Caco-2 (cell line): ENCODE results near the gene FCAR. TPM values are rescaled to one million over a fixed set of nuclear protein-coding genes. Genes with fewer than 3 reads are reported as not detected.
"Not testable (repeated sequence)": the region's sequence is repeated elsewhere in the genome, so short reads cannot be mapped to it uniquely, and the experiment has no call there.

Source experiments
- BruUV-seq: library from RNA; stranded (reverse); fragments of 400-500 nt; replicated peaks from 2 replicates; lab custom pipeline; 2021; lab: Mats Ljungman, UMichigan
- CTCF ChIA-PET: fragments of 300-600 bp; sonication (Branson Sonifier 250); formaldehyde crosslinking; loops from one replicate; lab custom pipeline; 2022; ENCODE audit warnings: antibody characterized with exemption; lab: Charles Lee
- POLR2A ChIA-PET: fragments of 300-600 bp; sonication (Branson Sonifier 250); formaldehyde crosslinking; loops from one replicate; lab custom pipeline; 2022; ENCODE audit warnings: antibody characterized with exemption; lab: Charles Lee
- DNase-seq, 2 experiments: peaks; one replicate each; pipeline versions ENCODE4 v3.0.0 to v3.0.0-alpha.2; 2020 to 2022
- H3K27me3 ChIP-seq: replicated peaks from 2 replicates; pipeline ENCODE4 v1.6.0; 2011; ENCODE audit warnings: low read length; ENCODE audit not compliant: control insufficient read depth, insufficient read depth
- H3K36me3 ChIP-seq: 2 replicates; pipeline ENCODE4 v1.5.1; 2011; ENCODE audit warnings: low read length; ENCODE audit not compliant: control insufficient read depth, insufficient read depth
- H3K4me1 ChIP-seq: fragments of 250-450 bp; sonication (Bioruptor Pico); 2 replicates; pipeline ENCODE4 v1.5.1; 2020; ENCODE audit warnings: mild to moderate bottlenecking
- H3K4me3 ChIP-seq: 2 replicates; pipeline ENCODE4 v1.5.1; 2011; ENCODE audit warnings: low read depth, mild to moderate bottlenecking, control low read depth, low read length
- H3K9me3 ChIP-seq: fragments of 250-450 bp; sonication (Bioruptor Pico); 2 replicates; pipeline ENCODE4 v1.5.1; 2020; ENCODE audit warnings: mild to moderate bottlenecking, moderate library complexity
- H3K27ac Mint-ChIP-seq: one replicate; pipeline ENCODE4 v1.8.0; 2022; ENCODE audit warnings: mixed read lengths; ENCODE audit not compliant: unreplicated experiment
- H3K27me3 Mint-ChIP-seq: one replicate; pipeline ENCODE4 v1.8.0; 2022; ENCODE audit warnings: mixed read lengths; ENCODE audit not compliant: insufficient read depth, unreplicated experiment
- H3K36me3 Mint-ChIP-seq: one replicate; pipeline ENCODE4 v1.8.0; 2022; ENCODE audit warnings: mild to moderate bottlenecking, mixed read lengths; ENCODE audit not compliant: insufficient read depth, unreplicated experiment
- H3K4me1 Mint-ChIP-seq: one replicate; pipeline ENCODE4 v1.8.0; 2022; ENCODE audit warnings: low read depth, mixed read lengths; ENCODE audit not compliant: unreplicated experiment
- H3K4me3 Mint-ChIP-seq: one replicate; pipeline ENCODE4 v1.8.0; 2022; ENCODE audit warnings: mild to moderate bottlenecking, moderate library complexity, mixed read lengths; ENCODE audit not compliant: unreplicated experiment
- H3K9me3 Mint-ChIP-seq: one replicate; pipeline ENCODE4 v1.8.0; 2022; ENCODE audit warnings: mixed read lengths; ENCODE audit not compliant: unreplicated experiment
- CTCF ChIP-seq, 2 experiments: fragments of 200-600 bp in 1 of 2; IDR thresholded peaks; 1 replicate in 1 of 2; 2 replicates in 1 of 2; pipeline versions ENCODE4 v1.5.1 to v1.8.0; 2011 to 2022; ENCODE audit warnings: antibody characterized with exemption in 1 of 2, control low read depth in 1 of 2, inconsistent platforms in 1 of 2, low read depth in 1 of 2, low read length in 1 of 2, mild to moderate bottlenecking in 1 of 2, moderate library complexity in 1 of 2; ENCODE audit not compliant: insufficient read depth in 1 of 2, severe bottlenecking in 1 of 2, unreplicated experiment in 1 of 2
- intact Hi-C: fragments of 100-400 bp; cut with micrococcal nuclease; formaldehyde crosslinking; loops from one replicate; pipeline ENCODE4 v1.10.0; 2022; ENCODE audit not compliant: unreplicated experiment
- total RNA-seq: library from RNA; stranded (reverse); gene quantifications from 2 replicates; pipeline ENCODE4 v1.2.3, GENCODE V29; 2022

The FCAR gene
- total RNA-seq, 1 experiment from 2014 or later: not detected

GRCh38 chr19:54902061-54902460, 28.0 kb downstream of the FCAR start:
- no peak overlapping the region for H3K4me3 ChIP-seq
- H3K36me3 Mint-ChIP-seq: no peaks in the 10 kb centered on the region
- H3K9me3 ChIP-seq: no peaks in the 10 kb centered on the region
- H3K4me1 ChIP-seq: no peaks in the 10 kb centered on the region
- H3K27me3 ChIP-seq: no peaks in the 10 kb centered on the region
- no TSS peak for BruUV-seq
- ChIA-PET CTCF (no interaction called here), POLR2A (no interaction called here)
- intact Hi-C loops: no loop called here
- no peak overlapping the region for H3K4me3 Mint-ChIP-seq
- peaks cover 10% of the 10 kb centered on the region for H3K9me3 Mint-ChIP-seq
- no peak for DNase-seq
- H3K27me3 Mint-ChIP-seq: peaks cover 3% of the 10 kb centered on the region
- H3K36me3 ChIP-seq: no peaks in the 10 kb centered on the region
- no peak for TF ChIP-seq CTCF (IDR thresholded peaks at IDR 0.05; ENCODE audit: insufficient read depth in 1 of 2, low read depth in 1 of 2, low read length in 1 of 2, severe bottlenecking in 1 of 2, unreplicated experiment in 1 of 2)
- no peak overlapping the region for H3K27ac Mint-ChIP-seq
- no peaks in the 10 kb centered on the region for H3K4me1 Mint-ChIP-seq

- H3K27me3 ChIP-seq: no peaks in the 10 kb centered on the region
- ChIA-PET CTCF (no interaction called here), POLR2A (no interaction called here)
- no peak for DNase-seq
- H3K36me3 ChIP-seq: no peaks in the 10 kb centered on the region
- TF ChIP-seq CTCF (IDR thresholded peaks at IDR 0.05; ENCODE audit: insufficient read depth in 1 of 2, low read depth in 1 of 2, low read length in 1 of 2, severe bottlenecking in 1 of 2, unreplicated experiment in 1 of 2): no peak
- Mint-ChIP-seq H3K4me1 (no peaks in the 10 kb centered on the region), H3K9me3 (peaks cover 10% of the 10 kb centered on the region), H3K36me3 (no peaks in the 10 kb centered on the region), H3K4me3 (no peak overlapping the region), H3K27me3 (peaks cover 3% of the 10 kb centered on the region), H3K27ac (no peak overlapping the region)
- no peaks in the 10 kb centered on the region for H3K9me3 ChIP-seq
- intact Hi-C loops: no loop called here
- H3K4me1 ChIP-seq: no peaks in the 10 kb centered on the region
- BruUV-seq: no TSS peak
- no peak overlapping the region for H3K4me3 ChIP-seq
These were observed 29.3 kb downstream of the FCAR start for GRCh38 chr19:54903303-54903702.

GRCh38 chr19:54904261-54904660, 30.2 kb downstream of the FCAR start:
- H3K4me1 ChIP-seq, H3K27me3 Mint-ChIP-seq, H3K27me3 ChIP-seq, intact Hi-C loops, H3K27ac Mint-ChIP-seq, H3K4me1 Mint-ChIP-seq, CTCF ChIA-PET, H3K4me3 Mint-ChIP-seq, DNase-seq, POLR2A ChIA-PET, H3K36me3 Mint-ChIP-seq, H3K9me3 Mint-ChIP-seq, H3K9me3 ChIP-seq, H3K36me3 ChIP-seq, BruUV-seq, H3K4me3 ChIP-seq: not testable (repeated sequence)

- Mint-ChIP-seq H3K36me3 (no peaks in the 10 kb centered on the region), H3K4me3 (no peak overlapping the region), H3K27me3 (no peaks in the 10 kb centered on the region), H3K4me1 (peaks cover under 1% of the 10 kb centered on the region), H3K9me3 (no peaks in the 10 kb centered on the region), H3K27ac (no peak overlapping the region)
- POLR2A ChIA-PET: no interaction called here
- H3K36me3 ChIP-seq: no peaks in the 10 kb centered on the region
- no peak for TF ChIP-seq CTCF (IDR thresholded peaks at IDR 0.05; ENCODE audit: insufficient read depth in 1 of 2, low read depth in 1 of 2, low read length in 1 of 2, severe bottlenecking in 1 of 2, unreplicated experiment in 1 of 2)
- BruUV-seq: no TSS peak
- DNase-seq: no peak
- no peaks in the 10 kb centered on the region for H3K27me3 ChIP-seq
- no peaks in the 10 kb centered on the region for H3K9me3 ChIP-seq
- CTCF ChIA-PET: no interaction called here
- intact Hi-C loops: no loop called here
- H3K4me3 ChIP-seq: no peak overlapping the region
- H3K4me1 ChIP-seq: no peaks in the 10 kb centered on the region
These were observed 31.4 kb downstream of the FCAR start for GRCh38 chr19:54905421-54905802.
